ACC112 (cell line): ENCODE measurements around the gene RNGTT.

Experiments
- H2AFZ ChIP-seq: fragments of 200-600 bp; sonication (generic); one replicate; pipeline ENCODE4 v1.6.0; 2017; ENCODE audit warnings: antibody characterized with exemption, low read length; ENCODE audit not compliant: unreplicated experiment
- H3K27ac ChIP-seq: fragments of 200-600 bp; sonication (generic); 2 replicates; pipeline ENCODE4 v1.5.1; 2014; ENCODE audit warnings: low read depth, mild to moderate bottlenecking, antibody characterized with exemption, low read length, moderate library complexity
- H3K27me3 ChIP-seq: fragments of 200-600 bp; sonication (generic); 2 replicates; pipeline ENCODE4 v1.6.1; 2014; ENCODE audit warnings: mild to moderate bottlenecking, antibody characterized with exemption, low read length, moderate library complexity, mixed read lengths; ENCODE audit not compliant: insufficient read depth
- H3K36me3 ChIP-seq: fragments of 200-600 bp; sonication (generic); 2 replicates; pipeline ENCODE4 v1.6.1; 2016; ENCODE audit warnings: mild to moderate bottlenecking, antibody characterized with exemption, low read length, moderate library complexity, mixed read lengths; ENCODE audit not compliant: insufficient read depth
- H3K4me1 ChIP-seq: fragments of 200-600 bp; sonication (generic); one replicate; pipeline ENCODE4 v1.6.1; 2016; ENCODE audit warnings: low read length, mixed read lengths; ENCODE audit not compliant: insufficient read depth, unreplicated experiment, control insufficient read depth
- H3K4me3 ChIP-seq: fragments of 200-600 bp; sonication (generic); 2 replicates; pipeline ENCODE4 v1.5.1; 2014; ENCODE audit warnings: mild to moderate bottlenecking, low read depth, low read length
- H3K79me2 ChIP-seq: fragments of 200-600 bp; sonication (generic); one replicate; pipeline ENCODE4 v1.6.0; 2016; ENCODE audit warnings: low read length; ENCODE audit not compliant: control insufficient read depth, unreplicated experiment, insufficient read depth

Gene RNGTT

DNA sequence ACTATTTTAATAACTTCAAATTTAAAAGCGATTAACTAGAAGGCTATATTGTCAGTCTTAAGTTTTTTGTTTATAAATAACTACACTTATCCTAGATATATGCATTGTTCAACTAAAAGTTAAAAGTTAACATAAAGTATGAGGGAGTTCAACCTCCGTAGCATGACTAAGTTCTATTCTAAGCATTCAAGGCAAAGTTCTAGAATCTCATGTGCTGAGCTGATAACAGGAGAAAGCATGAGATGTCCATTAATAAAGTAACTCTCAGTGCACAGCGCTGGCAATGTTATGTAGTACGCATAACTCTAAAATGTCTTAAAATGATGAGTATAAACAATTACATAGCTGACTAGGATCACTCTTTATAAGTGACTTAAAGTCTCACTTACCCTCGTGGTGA lies 264.8 kb downstream of the RNGTT start:
- Histone ChIP-seq H2AFZ (no peak overlapping the region), H3K79me2 (no peaks in the 10 kb centered on the region), H3K27me3 (no peaks in the 10 kb centered on the region), H3K27ac (no peak overlapping the region), H3K36me3 (no peaks in the 10 kb centered on the region), H3K4me3 (no peak overlapping the region), H3K4me1 (peaks cover 9% of the 10 kb centered on the region)

DNA sequence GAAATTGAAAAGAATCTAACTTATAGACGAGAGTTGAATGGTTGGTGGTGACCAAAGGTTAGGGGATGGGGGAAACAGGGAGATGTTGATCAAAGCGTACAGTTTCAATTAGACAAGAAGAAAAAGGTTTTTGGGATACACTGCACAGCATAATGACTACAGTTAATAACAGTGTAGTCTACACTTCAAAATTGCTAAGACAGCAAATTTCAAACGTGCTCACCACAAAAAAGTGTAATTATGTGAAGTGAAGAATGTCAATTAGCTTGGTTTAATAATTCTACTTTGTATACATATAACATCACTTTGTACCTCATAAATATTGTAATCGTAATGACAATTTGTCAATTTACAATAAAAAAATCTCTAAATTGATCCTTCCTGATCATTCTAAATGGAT lies 267.5 kb downstream of the RNGTT start:
- Histone ChIP-seq H3K27me3 (no peaks in the 10 kb centered on the region), H3K36me3 (no peaks in the 10 kb centered on the region), H2AFZ (no peak overlapping the region), H3K4me1 (peaks cover 9% of the 10 kb centered on the region), H3K4me3 (no peak overlapping the region), H3K79me2 (no peaks in the 10 kb centered on the region), H3K27ac (no peak overlapping the region)

DNA sequence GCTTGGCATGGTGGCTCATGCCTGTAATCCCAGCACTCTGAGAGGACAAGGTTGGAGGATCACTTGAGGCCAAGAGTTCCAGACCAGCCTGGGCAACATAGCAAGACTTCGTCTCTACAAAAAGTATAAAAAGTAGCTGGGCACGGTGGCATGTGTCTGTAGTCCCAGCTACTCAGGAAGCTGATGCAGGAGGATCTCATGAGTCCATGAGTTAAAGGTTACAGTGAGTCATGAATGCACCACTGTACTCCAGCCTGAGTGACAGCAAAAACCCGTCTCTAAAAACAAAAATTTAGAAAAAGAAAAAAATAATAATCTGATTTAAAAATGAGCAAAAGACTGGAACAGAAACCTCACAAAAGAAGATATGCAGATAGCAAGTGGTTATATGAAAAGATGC lies 279.7 kb downstream of the RNGTT start:
- H3K36me3 ChIP-seq, result no peaks in the 10 kb centered on the region
- no peaks in the 10 kb centered on the region for H3K27me3 ChIP-seq
- no peak overlapping the region for H2AFZ ChIP-seq
- H3K4me1 ChIP-seq, result peaks cover 4% of the 10 kb centered on the region
- no peak overlapping the region for H3K4me3 ChIP-seq
- H3K27ac ChIP-seq, result no peak overlapping the region
- no peaks in the 10 kb centered on the region for H3K79me2 ChIP-seq

DNA sequence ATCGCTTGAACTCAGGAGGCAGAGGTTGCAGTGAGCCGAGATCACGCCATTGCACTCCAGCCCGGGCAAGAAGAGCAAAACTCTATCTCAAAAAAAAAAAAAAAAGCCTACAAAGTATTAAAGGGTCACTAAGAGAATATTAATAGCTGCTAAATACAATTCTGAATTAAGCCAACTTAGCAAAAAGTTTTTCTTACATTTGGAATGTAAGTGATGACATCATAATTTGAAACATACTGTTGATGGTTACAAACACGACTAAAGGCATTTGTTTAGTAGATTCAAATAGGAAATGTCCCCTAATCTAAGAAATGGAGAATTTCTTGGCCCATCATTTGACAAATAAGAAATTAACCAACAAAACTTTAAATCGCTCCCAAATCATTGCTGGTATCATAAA lies 282.8 kb downstream of the RNGTT start:
- Histone ChIP-seq H2AFZ (no peak overlapping the region), H3K36me3 (no peaks in the 10 kb centered on the region), H3K27ac (no peak overlapping the region), H3K4me3 (no peak overlapping the region), H3K27me3 (no peaks in the 10 kb centered on the region), H3K79me2 (no peaks in the 10 kb centered on the region), H3K4me1 (peaks cover 4% of the 10 kb centered on the region)

DNA sequence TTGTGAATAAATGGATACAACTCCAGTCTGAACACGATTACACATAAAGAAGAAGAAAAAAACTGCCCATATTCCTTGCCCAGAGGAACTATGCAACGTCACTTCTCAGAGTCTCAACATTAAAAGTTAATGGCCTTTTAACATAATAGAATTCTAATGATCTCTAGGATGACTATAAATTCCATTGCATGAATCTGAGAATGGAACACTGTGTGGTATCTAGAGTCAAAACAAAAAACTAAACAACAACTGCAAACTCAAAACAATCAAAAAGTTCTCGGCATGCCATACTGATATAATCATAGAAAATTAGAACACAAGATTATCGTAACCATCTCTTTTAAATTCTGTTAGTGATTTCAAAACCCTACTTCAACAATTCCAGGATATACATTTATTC lies 283.6 kb downstream of the RNGTT start:
- H2AFZ ChIP-seq, result no peak overlapping the region
- H3K79me2 ChIP-seq, result no peaks in the 10 kb centered on the region
- H3K4me3 ChIP-seq, result no peak overlapping the region
- no peak overlapping the region for H3K27ac ChIP-seq
- H3K36me3 ChIP-seq, result no peaks in the 10 kb centered on the region
- H3K4me1 ChIP-seq, result peaks cover 4% of the 10 kb centered on the region
- no peaks in the 10 kb centered on the region for H3K27me3 ChIP-seq

DNA sequence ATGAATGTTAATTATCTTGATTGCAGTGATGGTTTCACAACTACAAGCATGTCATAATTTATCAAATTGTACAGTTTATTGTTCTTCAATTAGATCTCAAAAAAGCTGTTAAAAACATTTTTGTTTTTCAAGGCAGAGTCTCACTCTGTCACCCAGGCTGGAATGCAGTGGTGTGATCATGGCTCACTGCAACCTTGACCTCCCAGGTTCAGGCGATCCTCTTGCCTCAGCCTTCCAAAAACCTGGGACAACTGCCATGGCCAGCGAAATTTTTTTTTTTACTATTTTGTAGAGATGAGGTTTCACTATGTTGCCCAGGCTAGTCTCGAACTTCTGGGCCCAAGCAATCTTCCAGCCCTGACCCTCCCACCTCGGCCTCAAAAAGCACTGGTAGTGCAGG lies 286.1 kb downstream of the RNGTT start:
- Histone ChIP-seq H3K27ac (no peak overlapping the region), H3K36me3 (no peaks in the 10 kb centered on the region), H3K4me1 (no peaks in the 10 kb centered on the region), H3K79me2 (no peaks in the 10 kb centered on the region), H2AFZ (no peak overlapping the region), H3K4me3 (no peak overlapping the region), H3K27me3 (no peaks in the 10 kb centered on the region)

DNA sequence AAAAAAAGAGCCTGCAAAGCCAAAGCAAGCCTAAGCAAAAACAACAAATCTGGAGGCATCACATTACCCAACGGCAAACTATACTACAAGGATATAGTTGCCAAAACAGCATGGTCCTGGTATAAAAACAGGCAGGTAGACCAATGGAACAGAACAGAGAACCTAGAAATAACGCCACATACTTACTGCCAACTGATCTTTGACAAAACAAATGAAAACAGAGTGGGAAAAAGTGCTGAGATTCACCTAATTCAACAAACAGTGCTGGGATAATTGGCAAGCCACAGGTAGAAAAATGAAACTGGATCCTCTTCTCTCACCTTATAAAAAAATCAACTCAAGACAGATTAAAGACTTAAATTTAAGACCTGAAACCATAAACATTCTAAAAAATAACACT lies 291.8 kb downstream of the RNGTT start:
- Histone ChIP-seq H3K79me2 (no peaks in the 10 kb centered on the region), H3K27me3 (no peaks in the 10 kb centered on the region), H2AFZ (no peak overlapping the region), H3K36me3 (peaks cover 5% of the 10 kb centered on the region; the same call in 1 of the 2 replicates), H3K4me1 (no peaks in the 10 kb centered on the region), H3K27ac (no peak overlapping the region), H3K4me3 (no peak overlapping the region)

DNA sequence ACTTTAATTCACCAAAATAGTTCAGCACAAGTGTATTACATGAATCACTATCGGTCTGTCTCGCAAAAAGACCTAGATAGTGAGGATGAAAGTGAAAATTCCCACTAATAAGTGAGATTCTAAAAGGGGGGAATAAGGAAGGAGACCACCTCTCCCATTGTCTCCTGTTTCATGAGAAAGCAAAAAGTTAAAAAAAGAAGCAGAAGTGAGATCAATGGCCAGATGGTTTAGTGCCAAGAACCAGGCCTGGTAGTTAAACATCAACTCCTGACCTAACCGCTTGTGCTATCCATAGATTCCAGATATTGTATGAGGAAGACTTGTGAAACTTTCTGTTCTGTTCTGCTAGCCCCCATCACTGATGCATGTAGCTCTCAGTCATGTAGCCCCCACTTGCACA lies 293.0 kb downstream of the RNGTT start:
- no peaks in the 10 kb centered on the region for H3K79me2 ChIP-seq
- no peak overlapping the region for H3K4me3 ChIP-seq
- no peak overlapping the region for H3K27ac ChIP-seq
- H3K27me3 ChIP-seq, result no peaks in the 10 kb centered on the region
- peaks cover 5% of the 10 kb centered on the region; the same call in 1 of the 2 replicates for H3K36me3 ChIP-seq
- no peaks in the 10 kb centered on the region for H3K4me1 ChIP-seq
- H2AFZ ChIP-seq, result no peak overlapping the region

DNA sequence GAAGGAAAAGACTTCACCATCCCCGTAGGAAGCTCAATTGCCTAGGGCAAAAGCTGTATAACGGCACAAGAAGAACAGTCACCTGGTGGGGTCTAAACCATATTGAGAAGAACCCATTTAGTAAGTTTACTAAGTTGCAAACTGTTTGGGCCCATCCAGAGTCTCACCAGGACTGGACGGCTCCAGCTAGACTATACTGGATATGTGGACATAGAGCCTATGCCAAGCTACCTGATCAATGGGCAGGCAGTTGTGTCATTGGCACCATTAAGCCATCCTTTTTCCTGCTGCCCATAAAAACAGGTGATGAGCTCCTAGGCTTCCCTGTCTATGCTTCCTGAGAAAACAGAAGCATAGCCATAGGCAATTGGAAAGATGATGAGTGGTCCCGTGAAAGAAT lies 293.9 kb downstream of the RNGTT start:
- Histone ChIP-seq H2AFZ (no peak overlapping the region), H3K4me3 (no peak overlapping the region), H3K36me3 (peaks cover 5% of the 10 kb centered on the region; the same call in 1 of the 2 replicates), H3K27me3 (no peaks in the 10 kb centered on the region), H3K27ac (no peak overlapping the region), H3K4me1 (no peaks in the 10 kb centered on the region), H3K79me2 (no peaks in the 10 kb centered on the region)

DNA sequence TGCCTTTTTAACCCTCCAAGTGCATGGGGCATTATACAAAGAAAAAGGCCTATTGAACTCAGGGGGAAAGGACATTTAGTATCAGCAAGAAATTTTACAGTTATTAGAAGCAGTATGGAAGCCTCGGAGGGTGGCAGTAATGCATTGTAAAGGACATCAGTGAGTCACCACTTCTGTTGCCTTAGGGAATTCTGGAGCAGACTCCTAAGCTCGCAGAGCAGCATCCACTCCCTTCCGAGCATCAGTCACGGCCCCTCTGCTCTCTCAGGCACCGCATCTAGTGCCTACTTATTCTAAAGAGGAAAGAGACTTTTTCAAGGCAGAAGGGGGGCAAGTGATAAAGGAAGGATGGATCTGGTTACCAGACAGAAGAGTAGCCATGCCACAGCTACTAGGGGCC lies 296.5 kb downstream of the RNGTT start:
- no peaks in the 10 kb centered on the region for H3K79me2 ChIP-seq
- H3K4me1 ChIP-seq, result no peaks in the 10 kb centered on the region
- peaks cover 5% of the 10 kb centered on the region; the same call in 1 of the 2 replicates for H3K36me3 ChIP-seq
- H3K27me3 ChIP-seq, result no peaks in the 10 kb centered on the region
- no peak overlapping the region for H2AFZ ChIP-seq
- no peak overlapping the region for H3K27ac ChIP-seq
- H3K4me3 ChIP-seq, result no peak overlapping the region

DNA sequence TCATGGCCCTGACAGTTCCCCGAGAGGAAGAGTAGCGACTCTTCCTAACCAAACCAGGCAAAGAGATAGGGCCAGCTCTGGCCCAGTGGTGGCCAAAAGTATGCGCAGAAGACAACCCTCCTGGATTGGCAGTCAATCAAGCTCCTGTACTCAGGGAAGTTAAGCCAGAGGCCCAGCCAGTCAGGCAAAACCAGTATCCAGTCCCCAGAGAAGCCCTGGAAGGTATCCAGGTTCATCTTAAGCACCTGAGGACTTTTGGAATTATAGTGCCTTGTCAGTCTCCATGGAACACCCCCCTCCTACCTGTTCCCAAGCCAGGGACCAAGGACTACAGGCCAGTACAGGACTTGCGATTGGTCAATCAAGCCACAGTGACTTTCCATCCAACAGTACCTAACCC lies 298.3 kb downstream of the RNGTT start:
- Histone ChIP-seq H3K4me3 (no peak overlapping the region), H3K36me3 (0 out of 2 replicates have a peak, but pooled peaks cover 2% of the 10 kb centered on the region), H3K27me3 (no peaks in the 10 kb centered on the region), H2AFZ (no peak overlapping the region), H3K4me1 (no peaks in the 10 kb centered on the region), H3K27ac (no peak overlapping the region), H3K79me2 (no peaks in the 10 kb centered on the region)
